Measurements from ENCODE around the gene BRD2. TPM values are rescaled to one million over a fixed set of nuclear protein-coding genes. Genes with fewer than 3 reads are reported as not detected.

BRD2 gene
- total and polyA plus RNA-seq, 9 of the 15 experiments (the other 6 are each of a cell fraction or from before 2014, with no cell fraction given): 19.0 to 252 (median 181) TPM

- TF ChIP-seq, protein P1, sequence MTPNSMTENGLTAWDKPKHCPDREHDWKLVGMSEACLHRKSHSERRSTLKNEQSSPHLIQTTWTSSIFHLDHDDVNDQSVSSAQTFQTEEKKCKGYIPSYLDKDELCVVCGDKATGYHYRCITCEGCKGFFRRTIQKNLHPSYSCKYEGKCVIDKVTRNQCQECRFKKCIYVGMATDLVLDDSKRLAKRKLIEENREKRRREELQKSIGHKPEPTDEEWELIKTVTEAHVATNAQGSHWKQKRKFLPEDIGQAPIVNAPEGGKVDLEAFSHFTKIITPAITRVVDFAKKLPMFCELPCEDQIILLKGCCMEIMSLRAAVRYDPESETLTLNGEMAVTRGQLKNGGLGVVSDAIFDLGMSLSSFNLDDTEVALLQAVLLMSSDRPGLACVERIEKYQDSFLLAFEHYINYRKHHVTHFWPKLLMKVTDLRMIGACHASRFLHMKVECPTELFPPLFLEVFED (CRISPR knock-in tag; conservative IDR thresholded peaks at IDR 0.05): 0 out of 2 replicates have a peak, but pooled peaks have one; percentile 2
- TF ChIP-seq CXXC5 (CRISPR knock-in tag; IDR thresholded peaks at IDR 0.05): no peak
- TF ChIP-seq SRSF7 (optimal IDR thresholded peaks at IDR 0.05; ENCODE audit: low read depth, low read length): no peak
- no peak for TF ChIP-seq ZNF165 (CRISPR knock-in tag; IDR thresholded peaks at IDR 0.05; ENCODE audit: borderline replicate concordance)
- no peak for TF ChIP-seq PML (IDR thresholded peaks at IDR 0.05; ENCODE audit: low read length)
- TF ChIP-seq DNMT1 (IDR thresholded peaks at IDR 0.05): no peak
- no peak for TF ChIP-seq ZNF354B (CRISPR knock-in tag; IDR thresholded peaks at IDR 0.05)
- TF ChIP-seq SMAD1 (IDR thresholded peaks at IDR 0.05; ENCODE audit: low read depth, low read length, partially characterized antibody): peak; percentile 8
- TF ChIP-seq, protein P2, sequence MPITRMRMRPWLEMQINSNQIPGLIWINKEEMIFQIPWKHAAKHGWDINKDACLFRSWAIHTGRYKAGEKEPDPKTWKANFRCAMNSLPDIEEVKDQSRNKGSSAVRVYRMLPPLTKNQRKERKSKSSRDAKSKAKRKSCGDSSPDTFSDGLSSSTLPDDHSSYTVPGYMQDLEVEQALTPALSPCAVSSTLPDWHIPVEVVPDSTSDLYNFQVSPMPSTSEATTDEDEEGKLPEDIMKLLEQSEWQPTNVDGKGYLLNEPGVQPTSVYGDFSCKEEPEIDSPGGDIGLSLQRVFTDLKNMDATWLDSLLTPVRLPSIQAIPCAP (CRISPR knock-in tag; IDR thresholded peaks at IDR 0.05; ENCODE audit: borderline replicate concordance): peak; percentile 27; the same call in 1 of the 2 replicates
- peak; percentile 64 for TF ChIP-seq SRSF3 (IDR thresholded peaks at IDR 0.05; ENCODE audit: insufficient read depth, low read length)
- TF ChIP-seq, protein P3, sequence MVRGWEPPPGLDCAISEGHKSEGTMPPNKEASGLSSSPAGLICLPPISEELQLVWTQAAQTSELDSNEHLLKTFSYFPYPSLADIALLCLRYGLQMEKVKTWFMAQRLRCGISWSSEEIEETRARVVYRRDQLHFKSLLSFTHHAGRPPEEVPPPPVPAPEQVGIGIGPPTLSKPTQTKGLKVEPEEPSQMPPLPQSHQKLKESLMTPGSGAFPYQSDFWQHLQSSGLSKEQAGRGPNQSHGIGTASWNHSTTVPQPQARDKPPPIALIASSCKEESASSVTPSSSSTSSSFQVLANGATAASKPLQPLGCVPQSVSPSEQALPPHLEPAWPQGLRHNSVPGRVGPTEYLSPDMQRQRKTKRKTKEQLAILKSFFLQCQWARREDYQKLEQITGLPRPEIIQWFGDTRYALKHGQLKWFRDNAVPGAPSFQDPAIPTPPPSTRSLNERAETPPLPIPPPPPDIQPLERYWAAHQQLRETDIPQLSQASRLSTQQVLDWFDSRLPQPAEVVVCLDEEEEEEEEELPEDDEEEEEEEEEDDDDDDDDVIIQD (CRISPR knock-in tag; IDR thresholded peaks at IDR 0.05): 0 out of 2 replicates have a peak, but pooled peaks have one; percentile 38
- TF ChIP-seq, protein P4, sequence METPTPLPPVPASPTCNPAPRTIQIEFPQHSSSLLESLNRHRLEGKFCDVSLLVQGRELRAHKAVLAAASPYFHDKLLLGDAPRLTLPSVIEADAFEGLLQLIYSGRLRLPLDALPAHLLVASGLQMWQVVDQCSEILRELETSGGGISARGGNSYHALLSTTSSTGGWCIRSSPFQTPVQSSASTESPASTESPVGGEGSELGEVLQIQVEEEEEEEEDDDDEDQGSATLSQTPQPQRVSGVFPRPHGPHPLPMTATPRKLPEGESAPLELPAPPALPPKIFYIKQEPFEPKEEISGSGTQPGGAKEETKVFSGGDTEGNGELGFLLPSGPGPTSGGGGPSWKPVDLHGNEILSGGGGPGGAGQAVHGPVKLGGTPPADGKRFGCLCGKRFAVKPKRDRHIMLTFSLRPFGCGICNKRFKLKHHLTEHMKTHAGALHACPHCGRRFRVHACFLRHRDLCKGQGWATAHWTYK (CRISPR knock-in tag; IDR thresholded peaks at IDR 0.05): no peak
- TF ChIP-seq ZNF239 (CRISPR knock-in tag; IDR thresholded peaks at IDR 0.05): no peak
- no peak for TF ChIP-seq ZNF253 (CRISPR knock-in tag; conservative IDR thresholded peaks at IDR 0.05)
- no peak for TF ChIP-seq SMARCA5 (IDR thresholded peaks at IDR 0.05)
- TF ChIP-seq, protein P5, sequence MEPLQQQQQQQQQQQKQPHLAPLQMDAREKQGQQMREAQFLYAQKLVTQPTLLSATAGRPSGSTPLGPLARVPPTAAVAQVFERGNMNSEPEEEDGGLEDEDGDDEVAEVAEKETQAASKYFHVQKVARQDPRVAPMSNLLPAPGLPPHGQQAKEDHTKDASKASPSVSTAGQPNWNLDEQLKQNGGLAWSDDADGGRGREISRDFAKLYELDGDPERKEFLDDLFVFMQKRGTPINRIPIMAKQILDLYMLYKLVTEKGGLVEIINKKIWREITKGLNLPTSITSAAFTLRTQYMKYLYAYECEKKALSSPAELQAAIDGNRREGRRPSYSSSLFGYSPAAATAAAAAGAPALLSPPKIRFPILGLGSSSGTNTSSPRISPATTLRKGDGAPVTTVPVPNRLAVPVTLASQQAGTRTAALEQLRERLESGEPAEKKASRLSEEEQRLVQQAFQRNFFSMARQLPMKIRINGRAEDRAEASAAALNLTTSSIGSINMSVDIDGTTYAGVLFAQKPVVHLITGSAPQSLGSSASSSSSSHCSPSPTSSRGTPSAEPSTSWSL (CRISPR knock-in tag; IDR thresholded peaks at IDR 0.05; ENCODE audit: borderline replicate concordance): no peak
- no peak; a peak in 1 of 4 replicates for TF ChIP-seq ARNT (IDR thresholded peaks at IDR 0.05)
- TF ChIP-seq KDM5B (IDR thresholded peaks at IDR 0.05; ENCODE audit: insufficient replicate concordance, low read depth, low read length): peak; percentile 94
- no peak for TF ChIP-seq POLR2A (conservative IDR thresholded peaks at IDR 0.05)
- no peak for TF ChIP-seq MCM3 (IDR thresholded peaks at IDR 0.05)
- TF ChIP-seq ZFP36 (IDR thresholded peaks at IDR 0.05; ENCODE audit: low read depth, low read length, partially characterized antibody): peak; percentile 1
- peak; percentile 99 for TF ChIP-seq BRD4 (IDR thresholded peaks at IDR 0.05)
- TF ChIP-seq POLR2G (IDR thresholded peaks at IDR 0.05; ENCODE audit: low read depth, low read length): peak; percentile 91
Measured at GRCh38 chr6:32972353-32973143, 4.2 kb downstream of the BRD2 start (continued).

All from K562 (cell line).